Prostate gland (tissue), 2 donors: ENCODE data around the gene PPP5C. TPM values are rescaled to one million over a fixed set of nuclear protein-coding genes. Genes with fewer than 3 reads are reported as not detected.

Source experiments
- DNase-seq: peaks from one replicate; pipeline ENCODE4 v3.0.0-alpha.2; 2019; ENCODE audit warnings: low spot score
- H3K27ac ChIP-seq, 2 donors: fragments of 200-600 bp; sonication (generic); 2 replicates each; pipeline ENCODE4 v1.5.1; 2017 to 2019
- H3K27me3 ChIP-seq: fragments of 200-600 bp; sonication (generic); replicated peaks from 2 replicates; pipeline ENCODE4 v1.5.1; 2019; ENCODE audit not compliant: insufficient read depth
- H3K36me3 ChIP-seq, 2 donors: fragments of 200-600 bp; sonication (generic); 1 replicate in 1 of 2; 2 replicates in 1 of 2; pipeline versions ENCODE4 v1.5.1 to v1.8.1; 2017 to 2019
- H3K4me1 ChIP-seq: fragments of 200-600 bp; sonication (generic); replicated peaks from 2 replicates; pipeline ENCODE4 v1.5.1; 2019
- H3K4me3 ChIP-seq, 2 donors: fragments of 200-600 bp; sonication (generic); 2 replicates each; pipeline ENCODE4 v1.5.1; 2017 to 2019
- H3K9me3 ChIP-seq: fragments of 200-600 bp; sonication (generic); 2 replicates; pipeline ENCODE4 v1.5.1; 2017
- POLR2A ChIP-seq: fragments of 450-650 bp; IDR thresholded peaks from one replicate; pipeline ENCODE4 v1.6.1; 2016; ENCODE audit warnings: antibody characterized with exemption, mild to moderate bottlenecking
- POLR2AphosphoS5 ChIP-seq: sonication (generic); formaldehyde crosslinking; IDR thresholded peaks from one replicate; pipeline ENCODE4 v1.6.1; 2017; ENCODE audit warnings: antibody characterized with exemption
- WGBS: methylation state at CpG from one replicate; pipeline ENCODE4 v1.1.5; 2018; 5-methylcytosine and 5-hydroxymethylcytosine counted together
- intact Hi-C: fragments of 100-400 bp; cut with DNase I; formaldehyde crosslinking; loops from one replicate; pipeline ENCODE4 v1.14.2; 2022
- total RNA-seq, 2 donors: library from RNA; depleted of rRNA; stranded (reverse); fragments of >200 nt; gene quantifications; one replicate each; pipeline ENCODE4 v1.1.0, GENCODE V29; 2016
- TF ChIP-seq, protein P1 (sequence below), 4 experiments: fragments of 200-600 bp in 2 of 4; fragments of 450-650 bp in 2 of 4; sonication (generic) in 2 of 4; IDR thresholded peaks; 1 replicate in 3 of 4; 2 replicates in 1 of 4; pipeline ENCODE4 v1.5.1; 2016 to 2019; ENCODE audit warnings: antibody characterized with exemption in 4 of 4, mild to moderate bottlenecking in 2 of 4, moderate library complexity in 2 of 4

The PPP5C gene
- total RNA-seq, 2 donors from 2014 or later = 81.4 to 84.3 TPM

DNA sequence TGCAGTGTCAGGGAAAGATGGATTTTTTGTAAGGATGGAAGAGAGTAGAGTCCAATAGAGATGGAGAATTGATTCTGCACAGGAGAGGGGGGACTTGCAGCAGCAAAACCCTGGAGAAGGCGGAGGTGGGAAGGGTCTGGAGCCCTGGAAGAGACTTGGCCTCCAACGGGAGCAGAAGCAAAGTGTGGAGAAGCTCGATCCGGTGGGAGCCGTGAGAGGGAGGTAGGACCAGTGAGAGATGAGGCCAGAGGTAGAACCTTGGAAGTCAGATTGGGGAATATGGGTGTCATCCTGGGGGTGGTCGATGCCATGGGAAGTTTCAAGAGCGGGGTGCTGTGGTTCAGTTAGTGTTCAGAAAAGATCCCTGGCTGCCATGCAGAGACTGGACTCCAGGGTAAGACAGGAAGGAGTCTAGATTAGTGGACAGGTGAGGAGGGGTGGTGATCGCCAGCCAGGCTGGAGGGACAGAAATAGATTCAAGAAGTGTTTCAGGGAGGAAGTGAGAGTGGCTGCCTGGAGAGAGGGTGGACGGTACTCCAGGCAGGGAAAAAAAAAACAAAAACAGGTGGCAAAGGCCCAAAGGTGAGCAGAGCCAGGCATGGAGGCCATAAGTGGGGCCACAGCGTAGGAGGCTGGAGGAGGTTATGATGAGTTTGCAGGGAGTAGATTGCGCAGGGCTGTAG, 2.6 kb downstream of the PPP5C start:
- H3K4me1 ChIP-seq = peaks cover 9% of the 10 kb centered on the region
- no peaks in the 10 kb centered on the region for H3K9me3 ChIP-seq
- no peaks in the 10 kb centered on the region for H3K27me3 ChIP-seq
- WGBS = 82% methylated on average over 11 of the region's 11 CpGs
- DNase-seq = no peak
- no peak for TF ChIP-seq POLR2AphosphoS5
- peaks cover 0 to 10% of the 10 kb centered on the region in 2 donors for H3K36me3 ChIP-seq
- no peak overlapping the region for H3K27ac ChIP-seq
- H3K4me3 ChIP-seq = no peak overlapping the region
- intact Hi-C loops = loop anchor here (5.0 kb wide), 1 partner anchor 67 kb away; no protein-coding TSS in a partner anchor

DNA sequence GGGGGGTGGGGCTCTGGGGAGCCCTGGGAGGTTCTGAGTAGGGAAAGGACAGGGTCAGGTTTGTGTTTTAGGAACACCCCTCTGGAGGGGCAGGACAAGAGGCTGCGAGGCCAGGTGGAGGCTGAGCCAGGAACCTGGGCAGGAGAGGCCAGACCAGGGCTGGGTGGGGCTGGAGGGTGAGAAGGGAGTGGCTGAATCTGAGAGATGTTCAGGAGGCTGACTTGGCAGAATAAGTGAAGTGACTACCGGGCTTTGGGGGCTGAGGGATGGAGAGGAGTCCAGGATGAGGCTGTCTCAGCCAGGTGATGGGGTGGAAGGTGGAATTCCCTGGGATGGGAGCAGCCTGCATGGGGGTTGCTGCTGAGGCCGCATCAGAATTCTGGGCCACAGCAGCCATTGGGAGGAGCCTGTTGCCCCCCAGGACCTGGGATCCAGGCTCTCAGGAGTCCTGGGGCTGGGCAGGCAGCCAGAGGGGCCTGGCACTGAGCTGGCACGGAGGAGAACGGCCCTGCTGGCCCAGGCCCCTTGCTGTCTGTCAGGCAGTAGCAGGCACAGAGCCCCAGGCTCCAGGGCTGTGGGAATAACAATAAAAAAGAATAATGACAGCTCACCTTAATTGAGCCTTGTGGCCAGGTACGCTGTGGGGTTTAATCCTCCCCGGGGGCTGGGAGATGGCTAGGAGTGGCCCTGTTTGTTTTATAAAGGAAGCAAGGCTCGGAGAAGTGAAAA, 3.3 kb downstream of the PPP5C start:
- 28% methylated on average over 8 of the region's 8 CpGs for WGBS
- Histone ChIP-seq H3K4me3 (no peak overlapping the region), H3K4me1 (peaks cover 9% of the 10 kb centered on the region), H3K36me3 (peaks cover 3 to 18% of the 10 kb centered on the region in 2 donors), H3K27me3 (no peaks in the 10 kb centered on the region), H3K9me3 (no peaks in the 10 kb centered on the region), H3K27ac (peak overlapping the region in 1 of 2 donors; percentile 35)
- no peak for DNase-seq
- TF ChIP-seq, protein P1, sequence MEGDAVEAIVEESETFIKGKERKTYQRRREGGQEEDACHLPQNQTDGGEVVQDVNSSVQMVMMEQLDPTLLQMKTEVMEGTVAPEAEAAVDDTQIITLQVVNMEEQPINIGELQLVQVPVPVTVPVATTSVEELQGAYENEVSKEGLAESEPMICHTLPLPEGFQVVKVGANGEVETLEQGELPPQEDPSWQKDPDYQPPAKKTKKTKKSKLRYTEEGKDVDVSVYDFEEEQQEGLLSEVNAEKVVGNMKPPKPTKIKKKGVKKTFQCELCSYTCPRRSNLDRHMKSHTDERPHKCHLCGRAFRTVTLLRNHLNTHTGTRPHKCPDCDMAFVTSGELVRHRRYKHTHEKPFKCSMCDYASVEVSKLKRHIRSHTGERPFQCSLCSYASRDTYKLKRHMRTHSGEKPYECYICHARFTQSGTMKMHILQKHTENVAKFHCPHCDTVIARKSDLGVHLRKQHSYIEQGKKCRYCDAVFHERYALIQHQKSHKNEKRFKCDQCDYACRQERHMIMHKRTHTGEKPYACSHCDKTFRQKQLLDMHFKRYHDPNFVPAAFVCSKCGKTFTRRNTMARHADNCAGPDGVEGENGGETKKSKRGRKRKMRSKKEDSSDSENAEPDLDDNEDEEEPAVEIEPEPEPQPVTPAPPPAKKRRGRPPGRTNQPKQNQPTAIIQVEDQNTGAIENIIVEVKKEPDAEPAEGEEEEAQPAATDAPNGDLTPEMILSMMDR (IDR thresholded peaks at IDR 0.05) = no peak
- TF ChIP-seq POLR2A (no peak), POLR2AphosphoS5 (no peak)
- intact Hi-C loops = no loop called here

DNA sequence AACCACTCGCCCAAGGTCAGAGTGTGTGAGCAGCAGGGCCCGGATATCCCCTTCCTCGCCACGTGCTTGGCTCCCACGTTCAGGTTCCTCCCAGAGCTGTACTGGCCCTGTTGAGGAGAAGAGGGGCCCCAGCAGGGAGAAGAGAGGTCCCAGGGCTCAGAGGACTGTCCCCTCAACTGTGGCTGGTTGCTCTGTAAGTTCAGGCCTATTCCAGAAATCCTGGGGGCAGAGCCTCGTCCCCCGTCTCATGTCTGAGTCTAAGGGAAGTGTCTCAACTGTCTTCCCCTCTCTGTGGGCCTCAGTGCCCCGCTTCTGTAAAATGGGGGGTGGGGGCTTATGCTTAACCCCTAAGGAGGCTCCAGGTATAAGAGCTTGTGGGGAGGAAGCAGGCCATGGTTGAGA, 3.9 kb downstream of the PPP5C start:
- no peak for DNase-seq
- Histone ChIP-seq H3K27me3 (no peaks in the 10 kb centered on the region), H3K4me1 (peaks cover 9% of the 10 kb centered on the region), H3K4me3 (no peak overlapping the region), H3K36me3 (peaks cover 3 to 21% of the 10 kb centered on the region in 2 donors), H3K9me3 (no peaks in the 10 kb centered on the region), H3K27ac (peak overlapping the region in 1 of 2 donors; percentile 35)
- 32% methylated on average over 8 of the region's 8 CpGs for WGBS
- TF ChIP-seq POLR2AphosphoS5 = no peak
- TF ChIP-seq, protein P1 (IDR thresholded peaks at IDR 0.05) = no peak
- TF ChIP-seq POLR2A = no peak
- intact Hi-C loops = no loop called here

DNA sequence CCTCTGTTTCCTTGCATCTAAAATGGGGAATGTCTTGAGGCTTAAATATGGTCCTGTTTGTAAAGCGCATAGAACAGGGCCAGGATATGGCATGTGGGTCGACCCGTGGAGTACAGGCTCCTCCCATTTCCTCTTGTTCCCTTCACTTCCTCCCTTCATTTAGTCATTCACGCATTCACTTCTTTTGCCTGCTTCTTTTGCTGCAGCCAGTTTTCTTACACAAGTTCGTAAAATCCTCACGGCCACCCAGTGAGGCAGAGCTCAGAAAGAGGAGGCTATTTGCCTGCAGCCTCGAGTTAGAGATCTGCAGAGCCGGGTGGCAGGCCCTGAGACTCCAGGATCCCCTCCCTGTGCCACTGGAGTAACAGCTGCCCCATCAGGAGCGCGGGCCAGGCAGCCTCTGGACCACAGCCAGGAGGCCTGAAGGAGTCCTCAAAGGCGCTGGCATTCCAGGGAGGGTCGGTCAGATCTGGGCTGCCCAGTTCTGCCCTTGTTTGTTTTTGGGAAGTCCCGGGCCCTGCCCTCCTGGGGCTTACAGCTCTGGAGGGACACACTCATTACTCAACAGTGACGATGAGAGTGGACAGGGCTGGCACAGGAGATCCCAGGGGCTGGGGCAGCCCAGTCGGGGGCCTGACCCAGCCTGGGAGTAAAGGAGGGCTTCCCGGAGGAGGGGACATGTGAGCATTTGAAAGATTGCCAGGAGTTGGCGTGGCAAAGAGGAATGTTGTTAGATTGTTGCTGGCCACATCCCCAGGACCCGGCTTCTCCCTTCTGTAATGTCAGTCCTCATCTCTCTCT, 4.6 kb downstream of the PPP5C start:
- Histone ChIP-seq H3K36me3 (peaks cover 3 to 21% of the 10 kb centered on the region in 2 donors), H3K9me3 (no peaks in the 10 kb centered on the region), H3K27me3 (no peaks in the 10 kb centered on the region), H3K27ac (peak overlapping the region; percentile 12 to 35), H3K4me3 (no peak overlapping the region), H3K4me1 (peaks cover 9% of the 10 kb centered on the region)
- WGBS = 30% methylated on average over 18 of the region's 18 CpGs
- DNase-seq = peak; percentile 21
- TF ChIP-seq POLR2A (no peak), POLR2AphosphoS5 (no peak)
- TF ChIP-seq, protein P1 (IDR thresholded peaks at IDR 0.05) = no peak
- intact Hi-C loops = no loop called here
